OCI-M1 (cell line): ENCODE results near the gene TWIST2.

Experiments used
- DNase-seq: peaks from one replicate; lab custom pipeline; 2025; lab: John Stamatoyannopoulos, UW

The TWIST2 gene

DNA sequence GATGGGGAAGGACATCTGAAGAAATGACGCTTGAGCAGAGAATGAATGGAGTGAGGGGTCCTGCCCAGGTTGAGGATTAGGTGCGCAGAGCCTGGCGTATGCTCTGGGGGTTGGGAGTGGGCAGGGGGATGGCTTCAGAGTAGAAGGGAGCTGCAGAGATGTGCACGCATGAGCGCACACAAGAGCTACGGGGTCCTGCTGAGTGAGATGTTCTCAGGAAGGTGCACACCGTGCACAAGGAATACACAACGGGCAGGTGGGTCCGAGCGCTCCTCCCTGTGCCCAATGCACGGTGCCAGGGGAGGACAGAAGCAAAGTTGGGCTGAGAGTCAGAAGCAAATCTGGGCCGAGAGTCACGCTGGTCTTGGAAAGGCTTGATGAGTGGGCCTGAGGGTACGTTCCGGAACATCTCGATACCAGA is 25.5 kb downstream of the TWIST2 start:
- DNase-seq: no peak

- DNase-seq: no peak
Measured at GRCh38 chr2:238873841-238874240, 26.0 kb downstream of the TWIST2 start.

GRCh38 chr2:238874330-238875050 is 26.6 kb downstream of the TWIST2 start:
- no peak for DNase-seq

- no peak for DNase-seq
Measured at GRCh38 chr2:238875101-238875470, 27.2 kb downstream of the TWIST2 start.

GRCh38 chr2:238875471-238876231 is 27.8 kb downstream of the TWIST2 start:
- DNase-seq: no peak

- DNase-seq: no peak
Measured at GRCh38 chr2:238876232-238876630, 28.3 kb downstream of the TWIST2 start.

DNA sequence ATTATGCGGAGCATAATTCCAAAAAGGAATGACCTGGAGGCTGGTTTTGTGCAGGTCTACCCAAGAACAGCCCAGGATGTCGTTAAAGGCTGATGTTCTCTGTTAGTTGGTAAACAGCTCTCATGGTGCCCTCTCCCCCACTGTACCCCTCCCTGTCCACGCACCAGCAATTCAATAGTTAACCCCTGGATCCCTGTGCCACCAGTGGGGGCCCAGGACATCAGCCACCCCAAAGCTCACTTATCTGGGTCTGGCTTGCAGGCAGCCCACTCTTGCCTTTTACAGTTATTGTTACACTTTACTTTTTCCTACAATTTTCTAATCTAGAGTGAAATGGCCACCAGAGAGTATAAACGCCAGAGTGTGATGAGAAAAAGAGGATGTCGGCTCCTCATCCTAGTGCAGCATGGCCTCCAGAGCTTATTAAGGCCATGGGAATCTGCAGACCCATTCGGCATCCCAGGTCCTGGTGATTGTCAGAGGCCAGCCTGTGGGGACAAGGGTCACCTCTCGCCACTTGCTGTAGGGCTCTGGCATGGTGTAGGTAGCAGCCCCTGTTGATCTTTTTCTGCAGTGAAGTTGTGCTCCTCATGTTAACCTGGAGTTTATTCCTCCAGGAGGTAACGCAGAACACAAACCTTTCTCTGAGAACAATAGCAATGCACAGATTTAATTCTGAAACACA is 30.3 kb downstream of the TWIST2 start:
- DNase-seq: no peak

GRCh38 chr2:238879043-238879442 is 31.2 kb downstream of the TWIST2 start:
- no peak for DNase-seq

GRCh38 chr2:238879621-238880377 is 31.9 kb downstream of the TWIST2 start:
- DNase-seq: no peak

- no peak for DNase-seq
Measured at GRCh38 chr2:238881353-238882081, 33.6 kb downstream of the TWIST2 start.

GRCh38 chr2:238882082-238882755 is 34.3 kb downstream of the TWIST2 start:
- DNase-seq: no peak

DNA sequence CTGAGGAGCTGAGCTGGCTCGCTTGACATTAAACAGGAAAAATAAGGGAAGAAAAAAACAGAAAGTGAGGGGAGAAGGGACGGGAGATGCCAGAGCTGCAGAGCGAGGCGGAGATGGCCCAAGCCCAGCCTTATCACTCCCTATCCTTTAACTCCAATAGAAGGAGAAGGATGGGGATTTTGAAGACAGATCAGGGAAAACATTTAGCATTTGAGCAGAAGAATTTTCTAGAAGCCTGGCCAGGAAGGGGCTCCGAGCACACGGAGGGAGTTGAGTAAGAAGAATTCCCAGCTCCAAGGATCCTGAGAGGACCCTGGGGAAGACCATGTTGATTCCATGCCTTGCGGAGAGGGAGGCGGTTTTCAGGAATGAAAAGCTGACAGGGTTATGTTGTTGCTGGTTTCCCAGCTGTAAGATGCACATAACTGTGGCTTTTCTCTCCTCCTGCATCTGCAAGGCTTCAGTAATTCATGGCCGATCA is 35.6 kb downstream of the TWIST2 start:
- DNase-seq: no peak

- DNase-seq: no peak
Measured at GRCh38 chr2:238884122-238884811, 36.4 kb downstream of the TWIST2 start.

DNA sequence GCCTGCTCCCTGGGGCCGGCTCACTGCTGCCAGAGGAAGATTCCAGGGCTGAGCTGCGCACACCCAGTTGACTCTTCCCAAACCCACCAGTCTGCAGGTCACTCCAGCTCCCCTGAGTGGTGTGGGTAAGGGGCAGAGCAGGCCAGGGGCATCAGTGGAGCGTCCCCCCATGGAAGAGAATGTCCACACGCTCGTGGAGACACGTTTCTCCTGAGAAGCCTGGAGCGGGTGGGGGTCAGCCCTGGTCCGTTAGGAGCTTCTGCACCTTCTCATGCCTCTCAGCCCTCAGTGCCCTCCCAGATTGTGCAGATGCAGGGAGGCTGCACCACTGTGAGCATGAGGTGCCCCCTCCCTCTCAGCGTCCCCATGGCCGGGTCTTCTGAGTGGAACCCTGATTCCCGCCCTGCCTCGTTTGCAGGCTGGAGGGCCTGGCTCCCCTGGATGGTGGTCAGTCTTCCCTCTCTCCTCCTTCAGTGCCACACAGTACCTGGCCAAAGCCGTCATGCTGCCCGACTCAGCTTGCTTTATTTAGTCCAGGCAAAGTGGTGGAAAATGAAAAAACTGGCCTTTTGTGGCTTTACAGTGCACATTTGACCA is 37.0 kb downstream of the TWIST2 start:
- DNase-seq: no peak

GRCh38 chr2:238886453-238887094 is 38.7 kb downstream of the TWIST2 start:
- no peak for DNase-seq

GRCh38 chr2:238887616-238888015 is 39.7 kb downstream of the TWIST2 start:
- no peak for DNase-seq

- DNase-seq: no peak
Measured at GRCh38 chr2:238888781-238889180, 40.9 kb downstream of the TWIST2 start.

GRCh38 chr2:238890131-238890530 is 42.2 kb downstream of the TWIST2 start:
- no peak for DNase-seq
